Measurements from ENCODE around the gene PHRF1.

Gene PHRF1

GRCh38 chr11:627308-627576 lies 51.0 kb downstream of the PHRF1 start:
- H3K27me3 ChIP-seq (ENCODE audit: low read depth): no peaks in the 10 kb centered on the region
- no peak overlapping the region for H3K4me3 ChIP-seq
- in situ Hi-C loops (cut with MboI; ENCODE audit: low sequenced_read_pairs): no loop called here
- H3K9me3 ChIP-seq: no peaks in the 10 kb centered on the region
- no peaks in the 10 kb centered on the region for H3K36me3 ChIP-seq (replicated peaks)
- no peaks in the 10 kb centered on the region for H3K4me1 ChIP-seq
- no peak for DNase-seq (ENCODE audit: low spot score in 2 of 2)

DNA sequence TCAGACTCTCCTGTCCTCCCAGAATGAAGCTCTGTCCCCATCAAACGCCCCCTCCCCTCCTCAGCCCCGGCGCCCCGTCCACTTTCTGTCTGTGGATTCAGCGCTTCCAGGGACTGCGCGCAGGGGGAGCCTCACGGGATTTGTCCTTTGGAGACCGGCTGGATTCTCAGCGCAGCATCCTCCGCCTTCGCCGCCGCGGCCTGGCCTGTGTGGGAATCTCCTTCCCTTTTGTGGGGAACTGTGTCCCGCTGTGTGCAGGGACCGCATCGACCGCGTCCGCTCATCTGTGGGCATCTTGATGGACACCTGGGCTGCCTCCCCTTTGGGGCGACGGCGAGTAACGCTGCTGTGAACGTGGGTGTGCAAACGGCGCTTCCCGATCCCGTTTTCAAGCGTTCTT lies 51.8 kb downstream of the PHRF1 start:
- no peaks in the 10 kb centered on the region for H3K4me1 ChIP-seq
- H3K9me3 ChIP-seq: no peaks in the 10 kb centered on the region
- in situ Hi-C loops (cut with MboI; ENCODE audit: low sequenced_read_pairs): no loop called here
- DNase-seq (ENCODE audit: low spot score in 2 of 2): no peak
- no peaks in the 10 kb centered on the region for H3K27me3 ChIP-seq (ENCODE audit: low read depth)
- H3K4me3 ChIP-seq: no peak overlapping the region
- H3K36me3 ChIP-seq (replicated peaks): no peaks in the 10 kb centered on the region

DNA sequence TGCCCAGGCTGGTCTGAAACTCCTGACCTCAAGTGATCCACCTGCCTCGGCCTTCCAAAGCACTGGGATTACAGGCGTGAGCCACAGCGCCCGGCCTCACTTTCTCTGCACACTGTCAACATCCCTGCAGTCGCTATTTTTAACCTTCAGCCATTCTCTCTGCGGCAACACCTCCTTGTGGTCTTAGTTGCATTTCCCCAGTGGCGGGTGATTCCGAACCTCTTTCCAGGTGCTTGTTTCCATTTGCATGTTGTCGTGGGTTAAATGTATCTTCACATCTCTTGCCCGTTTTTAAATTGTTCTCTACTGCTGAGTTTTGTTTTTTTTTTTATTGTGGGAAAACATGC lies 52.9 kb downstream of the PHRF1 start:
- no peaks in the 10 kb centered on the region for H3K27me3 ChIP-seq (ENCODE audit: low read depth)
- no peaks in the 10 kb centered on the region for H3K36me3 ChIP-seq (replicated peaks)
- no peaks in the 10 kb centered on the region for H3K4me1 ChIP-seq
- H3K4me3 ChIP-seq: no peak overlapping the region
- in situ Hi-C loops (cut with MboI; ENCODE audit: low sequenced_read_pairs): no loop called here
- H3K9me3 ChIP-seq: no peaks in the 10 kb centered on the region
- DNase-seq (ENCODE audit: low spot score in 2 of 2): no peak

DNA sequence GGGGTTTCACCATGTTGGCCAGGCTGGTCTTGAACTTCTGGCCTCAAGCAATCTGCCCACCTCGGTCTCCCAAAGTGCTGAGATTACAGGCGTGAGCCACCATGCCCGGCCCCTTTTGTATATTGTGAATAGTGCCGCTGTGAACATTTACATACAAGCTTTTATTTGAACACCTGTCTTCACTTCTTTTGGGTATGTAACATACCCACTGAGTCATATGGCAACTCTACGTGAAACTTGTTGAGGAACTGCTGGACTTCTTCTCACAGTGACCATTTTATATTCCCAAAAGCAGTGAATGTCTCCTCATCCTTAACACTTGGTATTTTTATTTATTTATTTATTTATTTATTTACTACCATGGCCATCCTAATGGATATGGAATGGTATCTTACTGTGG lies 54.6 kb downstream of the PHRF1 start:
- DNase-seq (ENCODE audit: low spot score in 2 of 2): no peak
- H3K9me3 ChIP-seq: no peaks in the 10 kb centered on the region
- no peak overlapping the region for H3K4me3 ChIP-seq
- H3K4me1 ChIP-seq: no peaks in the 10 kb centered on the region
- no peaks in the 10 kb centered on the region for H3K27me3 ChIP-seq (ENCODE audit: low read depth)
- in situ Hi-C loops (cut with MboI; ENCODE audit: low sequenced_read_pairs): no loop called here
- no peaks in the 10 kb centered on the region for H3K36me3 ChIP-seq (replicated peaks)

DNA sequence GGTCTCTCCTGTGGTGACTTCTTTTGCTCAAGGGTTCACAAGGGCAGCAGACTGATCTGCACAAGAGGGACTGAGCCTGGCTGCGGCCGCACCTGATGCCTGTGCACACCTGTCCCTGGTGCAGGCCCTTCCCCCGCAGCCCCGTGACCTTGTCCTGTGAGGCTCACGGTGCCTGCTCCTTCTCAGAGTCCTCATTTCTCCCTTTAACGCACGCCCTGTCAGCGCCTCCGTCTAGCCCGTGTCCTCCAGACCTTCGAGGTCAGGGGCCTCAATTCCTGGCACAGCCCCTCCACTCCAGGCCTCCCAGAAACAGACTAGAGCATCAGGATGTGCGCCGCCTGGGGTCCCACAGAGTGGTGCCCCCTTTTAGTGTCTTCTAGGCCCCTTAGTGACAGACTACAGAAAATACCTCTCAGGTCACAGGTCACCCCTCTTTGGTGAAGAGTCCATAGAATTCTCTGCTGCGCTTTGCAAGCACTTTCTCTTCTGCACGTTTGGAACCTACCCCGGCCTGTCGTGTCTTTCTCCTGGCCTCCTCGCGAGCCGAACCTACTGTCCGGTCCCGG lies 59.8 kb downstream of the PHRF1 start:
- H3K9me3 ChIP-seq: no peaks in the 10 kb centered on the region
- no peak overlapping the region for H3K4me3 ChIP-seq
- H3K36me3 ChIP-seq (replicated peaks): no peaks in the 10 kb centered on the region; the same call in 1 of the 2 replicates
- H3K27me3 ChIP-seq (ENCODE audit: low read depth): no peaks in the 10 kb centered on the region
- in situ Hi-C loops (cut with MboI; ENCODE audit: low sequenced_read_pairs): no loop called here
- no peak for DNase-seq (ENCODE audit: low spot score in 2 of 2)
- H3K4me1 ChIP-seq: peaks cover 4% of the 10 kb centered on the region

DNA sequence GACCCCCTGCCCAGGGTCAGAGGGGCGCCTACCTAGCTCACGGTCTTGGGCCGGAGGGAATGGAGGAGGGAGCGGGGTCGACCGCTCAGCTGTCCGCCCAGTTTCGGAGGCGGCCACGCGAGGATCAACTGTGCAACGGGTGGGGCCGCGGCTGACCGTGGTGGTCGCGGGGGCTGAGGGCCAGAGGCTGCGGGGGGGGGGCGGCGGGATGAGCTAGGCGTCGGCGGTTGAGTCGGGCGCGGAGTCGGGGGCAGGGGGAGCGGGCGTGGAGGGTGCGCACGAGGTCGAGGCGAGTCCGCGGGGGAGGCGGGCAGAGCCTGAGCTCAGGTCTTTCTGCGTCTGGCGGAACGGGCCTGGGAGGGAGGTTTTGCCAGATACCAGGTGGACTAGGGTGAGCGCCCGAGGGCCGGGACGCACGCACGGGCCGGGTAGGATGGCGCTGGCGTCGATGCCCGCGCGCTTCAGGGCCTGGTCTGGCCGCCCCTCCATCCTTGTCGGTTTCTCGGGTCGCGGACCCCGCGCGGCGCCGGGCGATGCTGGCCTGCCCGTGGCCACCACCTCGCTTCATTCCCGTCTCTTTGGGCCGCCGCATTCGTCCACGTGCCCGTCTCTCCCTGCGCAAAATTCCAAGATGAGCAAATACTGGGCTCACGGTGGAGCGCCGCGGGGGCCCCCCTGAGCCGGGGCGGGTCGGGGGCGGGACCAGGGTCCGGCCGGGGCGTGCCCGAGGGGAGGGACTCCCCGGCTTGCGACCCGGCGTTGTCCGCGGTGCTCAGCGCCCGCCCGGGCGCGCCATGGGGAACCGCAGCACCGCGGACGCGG lies 60.5 kb downstream of the PHRF1 start, which contains the start of gene DRD4:
Gene DRD4, plus strand, starts transcription at position 759 of the 822 bp plus-strand sequence. Its CDS starts 36 bp downstream, at position 795.
- Histone ChIP-seq H3K4me1 (peaks cover 4% of the 10 kb centered on the region), H3K27me3 (ENCODE audit: low read depth) (no peaks in the 10 kb centered on the region), H3K36me3 (replicated peaks) (no peaks in the 10 kb centered on the region; the same call in 1 of the 2 replicates), H3K9me3 (no peaks in the 10 kb centered on the region), H3K4me3 (no peak within 1 kb of the TSS)
- no peak for DNase-seq (ENCODE audit: low spot score in 2 of 2)
- in situ Hi-C loops (cut with MboI; ENCODE audit: low sequenced_read_pairs): no loop called here

- Histone ChIP-seq H3K36me3 (replicated peaks) (no peaks in the 10 kb centered on the region; the same call in 1 of the 2 replicates), H3K27me3 (ENCODE audit: low read depth) (no peaks in the 10 kb centered on the region), H3K4me3 (no peak overlapping the region), H3K9me3 (no peaks in the 10 kb centered on the region), H3K4me1 (peaks cover 4% of the 10 kb centered on the region)
- no peak for DNase-seq (ENCODE audit: low spot score in 2 of 2)
- in situ Hi-C loops (cut with MboI; ENCODE audit: low sequenced_read_pairs): no loop called here
Measured at GRCh38 chr11:637333-637592, 61.0 kb downstream of the PHRF1 start.

DNA sequence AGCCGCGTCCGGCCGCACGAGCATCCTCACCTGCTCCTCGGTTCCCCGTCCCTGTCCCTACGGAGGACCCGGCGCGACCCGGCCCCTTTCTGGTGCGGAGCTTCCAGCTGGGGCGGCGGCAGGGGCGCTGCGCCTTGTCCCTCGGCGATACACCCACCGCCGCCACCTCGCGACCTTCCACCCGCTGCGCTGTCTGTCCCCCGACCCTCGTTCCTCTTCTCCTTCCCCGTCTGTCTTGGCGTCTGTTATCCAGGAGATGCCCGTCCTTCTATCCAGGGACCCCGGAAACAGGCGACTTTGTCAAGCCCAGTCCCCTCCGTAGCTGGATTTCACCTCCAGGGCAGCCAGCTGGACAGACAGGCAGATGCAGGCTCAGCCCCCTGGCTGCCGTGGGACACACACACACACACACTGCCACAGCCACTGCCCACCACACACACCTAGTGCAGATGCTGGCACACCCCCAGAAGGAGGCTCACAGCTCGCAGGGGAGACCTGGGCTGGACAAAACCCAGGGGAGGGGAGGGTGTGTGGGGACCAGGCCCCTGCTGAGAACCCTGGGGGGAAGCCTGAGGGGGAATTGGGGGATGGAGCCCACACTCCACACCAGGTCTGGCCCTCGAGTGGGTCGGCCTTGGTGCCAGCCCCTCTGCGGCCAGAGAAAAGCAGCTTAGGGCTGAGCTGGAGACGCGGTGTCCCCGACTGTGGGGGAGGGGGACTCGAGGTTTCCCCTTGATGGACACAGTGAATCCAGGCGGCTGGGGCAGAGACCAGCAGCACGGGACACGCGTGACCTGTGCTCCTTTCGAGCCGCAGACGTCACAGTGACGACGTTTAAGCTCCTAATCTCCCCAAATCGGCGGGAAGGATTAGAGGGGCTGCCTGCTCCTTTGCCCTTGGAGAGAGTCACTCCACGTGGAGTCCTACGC lies 61.6 kb downstream of the PHRF1 start:
- in situ Hi-C loops (cut with MboI; ENCODE audit: low sequenced_read_pairs): no loop called here
- H3K4me1 ChIP-seq: peaks cover 4% of the 10 kb centered on the region
- no peaks in the 10 kb centered on the region for H3K27me3 ChIP-seq (ENCODE audit: low read depth)
- H3K4me3 ChIP-seq: no peak overlapping the region
- DNase-seq (ENCODE audit: low spot score in 2 of 2): no peak
- no peaks in the 10 kb centered on the region; the same call in 1 of the 2 replicates for H3K36me3 ChIP-seq (replicated peaks)
- no peaks in the 10 kb centered on the region for H3K9me3 ChIP-seq

GRCh38 chr11:638631-639331 lies 62.5 kb downstream of the PHRF1 start:
- Histone ChIP-seq H3K9me3 (no peaks in the 10 kb centered on the region), H3K4me1 (peaks cover 4% of the 10 kb centered on the region), H3K27me3 (ENCODE audit: low read depth) (no peaks in the 10 kb centered on the region), H3K4me3 (no peak overlapping the region), H3K36me3 (replicated peaks) (no peaks in the 10 kb centered on the region; the same call in 1 of the 2 replicates)
- DNase-seq (ENCODE audit: low spot score in 2 of 2): peak in 1 of 2 experiments; percentile 59
- in situ Hi-C loops (cut with MboI; ENCODE audit: low sequenced_read_pairs): no loop called here

GRCh38 chr11:639332-639955 lies 63.2 kb downstream of the PHRF1 start:
- Histone ChIP-seq H3K4me3 (no peak overlapping the region), H3K27me3 (ENCODE audit: low read depth) (no peaks in the 10 kb centered on the region), H3K4me1 (peaks cover 4% of the 10 kb centered on the region), H3K9me3 (no peaks in the 10 kb centered on the region), H3K36me3 (replicated peaks) (peaks cover 4% of the 10 kb centered on the region; the same call in 1 of the 2 replicates)
- in situ Hi-C loops (cut with MboI; ENCODE audit: low sequenced_read_pairs): no loop called here
- no peak for DNase-seq (ENCODE audit: low spot score in 2 of 2)

DNA sequence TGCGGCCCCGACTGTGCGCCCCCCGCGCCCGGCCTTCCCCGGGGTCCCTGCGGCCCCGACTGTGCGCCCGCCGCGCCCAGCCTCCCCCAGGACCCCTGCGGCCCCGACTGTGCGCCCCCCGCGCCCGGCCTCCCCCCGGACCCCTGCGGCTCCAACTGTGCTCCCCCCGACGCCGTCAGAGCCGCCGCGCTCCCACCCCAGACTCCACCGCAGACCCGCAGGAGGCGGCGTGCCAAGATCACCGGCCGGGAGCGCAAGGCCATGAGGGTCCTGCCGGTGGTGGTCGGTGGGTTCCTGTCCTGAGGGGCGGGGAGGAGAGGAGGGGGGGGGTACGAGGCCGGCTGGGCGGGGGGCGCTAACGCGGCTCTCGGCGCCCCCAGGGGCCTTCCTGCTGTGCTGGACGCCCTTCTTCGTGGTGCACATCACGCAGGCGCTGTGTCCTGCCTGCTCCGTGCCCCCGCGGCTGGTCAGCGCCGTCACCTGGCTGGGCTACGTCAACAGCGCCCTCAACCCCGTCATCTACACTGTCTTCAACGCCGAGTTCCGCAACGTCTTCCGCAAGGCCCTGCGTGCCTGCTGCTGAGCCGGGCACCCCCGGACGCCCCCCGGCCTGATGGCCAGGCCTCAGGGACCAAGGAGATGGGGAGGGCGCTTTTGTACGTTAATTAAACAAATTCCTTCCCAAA lies 63.9 kb downstream of the PHRF1 start:
- Histone ChIP-seq H3K36me3 (replicated peaks) (peaks cover 7% of the 10 kb centered on the region; the same call in 1 of the 2 replicates), H3K4me1 (peaks cover 4% of the 10 kb centered on the region), H3K9me3 (no peaks in the 10 kb centered on the region), H3K27me3 (ENCODE audit: low read depth) (no peaks in the 10 kb centered on the region), H3K4me3 (no peak overlapping the region)
- DNase-seq (ENCODE audit: low spot score in 2 of 2): no peak
- in situ Hi-C loops (cut with MboI; ENCODE audit: low sequenced_read_pairs): loop anchor here (10.0 kb wide), 1 partner anchor 125 kb away; no protein-coding TSS in a partner anchor

DNA sequence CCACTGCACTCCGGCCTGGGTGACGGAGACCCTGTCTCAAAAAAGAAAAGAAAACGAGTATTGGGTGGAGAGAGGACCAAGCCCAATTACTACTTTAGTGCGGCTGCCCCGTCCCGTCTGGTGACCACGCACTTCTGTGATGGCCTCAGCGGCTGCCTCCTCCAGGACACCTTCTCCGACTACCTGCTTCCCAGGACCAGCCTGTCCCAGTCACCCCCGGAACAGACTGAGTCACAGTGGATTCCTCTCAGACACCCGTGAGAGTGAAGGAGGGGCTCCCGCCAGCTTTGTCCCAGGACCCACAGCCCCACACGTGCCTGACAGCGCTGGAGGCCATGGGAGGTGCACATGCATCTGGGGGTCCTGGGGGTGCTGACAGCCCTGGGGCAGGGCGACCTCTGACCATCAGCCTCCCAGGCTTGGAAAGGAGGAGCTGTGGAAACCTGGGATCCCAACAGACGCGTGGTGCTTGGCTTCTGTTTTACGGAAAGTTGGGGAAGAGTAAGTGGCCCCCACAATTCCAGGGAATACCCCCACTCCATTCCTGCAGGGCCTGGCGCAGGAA lies 65.6 kb downstream of the PHRF1 start:
- Histone ChIP-seq H3K4me3 (no peak overlapping the region), H3K9me3 (no peaks in the 10 kb centered on the region), H3K36me3 (replicated peaks) (peaks cover 10% of the 10 kb centered on the region; the same call in 1 of the 2 replicates), H3K27me3 (ENCODE audit: low read depth) (no peaks in the 10 kb centered on the region), H3K4me1 (peaks cover 4% of the 10 kb centered on the region)
- in situ Hi-C loops (cut with MboI; ENCODE audit: low sequenced_read_pairs): loop anchor here (10.0 kb wide), 1 partner anchor 123 kb away; no protein-coding TSS in a partner anchor
- DNase-seq (ENCODE audit: low spot score in 2 of 2): no peak
